ENCODE measurements around the gene FRAS1.
"Not testable (repeated sequence)": the region's sequence is repeated elsewhere in the genome, so short reads cannot be mapped to it uniquely, and the experiment has no call there.

The FRAS1 gene

DNA sequence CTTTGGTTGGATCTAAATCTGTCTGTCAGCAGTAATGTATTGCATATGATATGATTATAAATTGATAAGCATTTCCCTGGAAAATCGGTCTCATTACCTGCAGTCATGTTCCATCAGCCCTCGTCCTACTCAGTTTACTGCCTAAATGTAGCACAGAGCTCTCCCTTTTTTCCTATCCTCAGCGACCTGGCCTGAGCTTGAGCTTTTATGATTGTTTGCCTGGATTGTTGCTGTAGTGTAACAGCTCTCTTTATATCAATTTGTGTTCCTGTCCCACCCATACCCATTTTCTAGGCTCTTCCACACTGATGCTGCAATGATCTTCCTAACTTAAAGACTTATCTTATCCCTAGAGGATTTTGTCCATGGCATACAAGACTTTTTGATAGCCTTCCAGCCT is 95.7 kb downstream of the FRAS1 start:
- no peak overlapping the region for H3K4me3 ChIP-seq
- no peak overlapping the region for H3K27ac ChIP-seq

DNA sequence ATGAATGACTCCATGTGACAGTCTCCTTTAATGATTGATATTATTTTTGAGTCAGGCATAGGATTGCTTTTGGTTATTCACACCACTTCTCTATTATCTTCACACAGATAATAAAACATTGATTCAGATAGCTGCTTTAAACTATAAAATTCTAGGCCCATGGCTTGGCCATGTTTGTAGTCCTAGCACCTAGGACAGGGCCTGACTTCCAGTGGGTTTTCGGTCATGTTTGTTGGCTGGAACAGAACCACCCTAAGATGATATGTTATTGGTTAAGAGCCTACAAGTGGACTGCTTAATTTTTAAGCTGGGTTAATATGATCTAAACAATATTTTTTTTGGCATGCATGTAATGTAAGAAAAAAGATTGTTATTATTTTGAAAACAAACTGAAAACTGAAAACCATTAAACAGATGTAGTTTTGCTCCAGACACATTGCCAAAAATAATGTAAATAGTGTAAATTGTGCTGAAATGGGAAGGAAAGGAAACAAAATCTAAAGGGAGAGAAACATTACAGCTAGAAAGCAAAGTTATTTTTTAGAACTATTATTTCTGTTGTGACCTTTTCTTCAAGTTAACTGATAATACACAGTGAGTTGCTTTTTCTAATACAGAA is 98.0 kb downstream of the FRAS1 start:
- no peak overlapping the region for H3K27ac ChIP-seq
- H3K4me3 ChIP-seq = no peak overlapping the region

DNA sequence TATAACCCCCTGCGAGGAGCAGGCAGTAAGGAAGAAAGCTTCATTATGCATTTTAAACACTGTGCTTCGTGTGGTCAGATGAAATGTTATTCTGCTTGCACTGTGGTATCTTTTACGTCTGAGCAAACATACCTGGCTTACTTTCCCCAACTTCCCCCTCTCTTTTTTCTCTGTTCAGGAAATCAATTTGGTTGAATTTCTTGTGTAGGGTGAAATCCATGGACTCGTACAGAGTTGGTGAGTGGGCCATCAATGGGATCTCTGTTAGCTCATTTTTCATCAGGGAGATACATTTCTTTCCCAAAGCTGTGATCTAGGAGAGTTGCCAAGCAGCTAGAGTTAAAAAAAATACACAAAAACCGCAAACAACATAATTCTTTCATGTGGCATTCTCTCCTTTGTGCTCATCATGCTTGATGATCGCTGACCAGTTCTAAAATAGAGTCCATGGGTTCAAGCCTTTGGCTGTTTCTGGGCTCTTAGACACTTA is 98.5 kb downstream of the FRAS1 start:
- Histone ChIP-seq H3K27ac (no peak overlapping the region), H3K4me3 (no peak overlapping the region)

DNA sequence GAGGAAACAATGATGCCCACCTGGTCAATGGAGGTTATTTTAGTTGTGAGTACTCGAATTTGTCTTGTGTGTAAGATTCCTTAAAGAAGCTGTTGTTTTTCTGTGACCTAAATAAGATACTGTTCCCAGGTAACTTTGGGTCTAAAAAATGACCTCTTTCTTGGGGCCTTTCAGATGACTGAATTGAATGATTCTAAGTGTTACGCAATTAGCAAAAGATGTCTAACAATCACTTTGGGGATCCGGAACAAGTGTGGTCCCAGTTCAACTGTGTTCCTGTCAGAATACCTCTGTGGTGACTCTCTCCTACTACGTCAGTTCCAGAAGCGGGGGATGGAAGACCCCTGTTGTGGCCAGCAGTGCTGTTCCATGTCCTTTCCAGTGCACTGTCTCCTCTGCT is 99.4 kb downstream of the FRAS1 start:
- no peak overlapping the region for H3K27ac ChIP-seq

DNA sequence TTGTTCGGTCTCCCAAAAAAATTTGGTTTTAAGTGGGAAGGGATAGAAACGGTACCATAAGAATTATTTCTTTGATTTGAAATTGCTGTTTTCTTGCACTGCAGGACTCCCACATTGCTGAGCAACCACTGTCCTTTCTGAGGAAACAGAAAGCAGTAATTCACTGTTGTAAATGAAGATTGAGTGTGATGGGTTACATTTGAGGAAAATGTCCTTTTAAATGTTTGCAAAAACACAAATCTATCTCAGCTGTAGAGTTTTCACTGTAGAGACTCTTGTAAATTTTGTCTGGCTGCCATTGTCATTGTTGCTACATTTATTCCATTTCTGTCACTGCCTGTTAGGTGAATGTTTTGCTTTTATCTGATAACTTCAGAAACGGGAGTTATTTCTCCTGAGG is 105.2 kb downstream of the FRAS1 start:
- Histone ChIP-seq H3K4me3 (no peak overlapping the region), H3K27ac (no peak overlapping the region)

More for the DNA sequence above, 99.4 kb downstream of the FRAS1 start:
- H3K4me3 ChIP-seq = no peak overlapping the region

DNA sequence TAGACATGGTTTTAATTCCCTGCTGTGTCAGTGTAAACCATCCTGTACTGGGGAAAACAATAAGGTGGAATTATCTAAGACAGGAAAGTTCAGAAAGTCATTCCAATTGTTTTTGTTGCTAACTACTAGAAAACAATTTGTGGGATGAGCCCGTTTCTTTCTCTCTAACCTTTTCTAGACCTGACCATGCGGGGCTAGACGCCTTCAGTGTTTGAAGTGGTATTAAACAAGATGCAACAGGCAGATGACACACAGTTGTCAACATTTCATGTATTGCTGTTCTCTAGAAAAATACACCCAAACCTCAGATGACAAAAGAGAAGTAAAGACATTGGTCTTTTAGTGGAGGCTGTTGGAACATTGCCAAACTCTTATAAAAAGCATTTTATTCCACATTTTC is 105.7 kb downstream of the FRAS1 start:
- H3K27ac ChIP-seq = no peak overlapping the region
- H3K4me3 ChIP-seq = no peak overlapping the region

DNA sequence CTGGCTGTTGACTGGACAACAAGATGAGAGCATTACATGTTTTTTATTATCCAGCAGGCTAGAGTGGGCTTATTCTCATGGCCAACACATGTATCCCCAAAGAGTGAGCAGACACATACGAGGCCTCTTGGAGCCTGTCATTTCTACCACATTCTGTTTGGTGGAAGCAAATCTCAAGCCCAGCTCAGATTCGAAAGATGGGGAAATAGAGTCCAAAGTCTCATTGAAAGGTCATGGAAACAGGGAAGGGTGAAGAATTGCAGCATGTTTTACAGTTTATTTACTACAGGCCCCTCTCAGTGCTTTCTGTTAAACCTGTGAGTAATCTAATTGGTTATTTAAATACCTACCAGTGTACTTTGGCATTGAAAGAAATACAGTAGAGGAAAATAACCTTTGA is 108.6 kb downstream of the FRAS1 start:
- Histone ChIP-seq H3K4me3 (no peak overlapping the region), H3K27ac (no peak overlapping the region)

DNA sequence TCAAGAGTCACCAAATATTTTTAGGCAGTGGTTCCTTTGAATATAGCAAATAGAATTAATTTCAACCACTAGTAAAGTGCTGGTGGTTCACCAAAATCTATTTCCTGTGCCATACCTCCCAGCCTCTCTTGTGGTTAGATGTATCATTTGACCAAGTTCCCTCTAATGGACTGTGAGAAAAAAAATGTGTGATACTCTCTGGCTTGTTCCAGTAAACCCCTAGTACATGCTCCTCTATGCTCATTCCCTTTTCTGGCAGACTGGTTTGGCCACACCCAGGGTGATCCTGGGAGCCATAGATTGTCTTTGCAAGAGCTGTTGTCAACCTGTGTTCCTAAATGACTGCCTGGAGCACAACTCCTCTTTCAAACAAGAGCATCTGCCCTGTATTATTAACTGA is 109.5 kb downstream of the FRAS1 start:
- Histone ChIP-seq H3K4me3 (no peak overlapping the region), H3K27ac (no peak overlapping the region)

DNA sequence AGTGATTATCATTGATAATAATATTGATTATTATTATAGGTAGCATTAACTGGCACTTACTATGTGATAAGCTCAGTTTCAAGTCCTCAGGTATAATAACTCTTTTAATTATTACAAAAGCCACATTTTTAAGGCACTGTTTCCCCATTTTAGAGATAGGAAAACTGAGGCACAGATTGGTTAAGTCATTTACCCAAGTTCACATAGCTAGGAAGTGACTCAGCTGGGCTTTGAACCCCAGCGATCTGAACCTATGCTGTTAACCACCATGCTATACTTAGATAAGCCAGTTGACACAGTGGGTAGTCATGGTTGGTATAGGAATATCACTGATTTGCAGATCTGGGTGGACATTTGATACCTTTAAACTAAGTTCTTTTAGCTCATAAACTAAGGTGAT is 110.4 kb downstream of the FRAS1 start:
- Histone ChIP-seq H3K4me3 (no peak overlapping the region), H3K27ac (no peak overlapping the region)

DNA sequence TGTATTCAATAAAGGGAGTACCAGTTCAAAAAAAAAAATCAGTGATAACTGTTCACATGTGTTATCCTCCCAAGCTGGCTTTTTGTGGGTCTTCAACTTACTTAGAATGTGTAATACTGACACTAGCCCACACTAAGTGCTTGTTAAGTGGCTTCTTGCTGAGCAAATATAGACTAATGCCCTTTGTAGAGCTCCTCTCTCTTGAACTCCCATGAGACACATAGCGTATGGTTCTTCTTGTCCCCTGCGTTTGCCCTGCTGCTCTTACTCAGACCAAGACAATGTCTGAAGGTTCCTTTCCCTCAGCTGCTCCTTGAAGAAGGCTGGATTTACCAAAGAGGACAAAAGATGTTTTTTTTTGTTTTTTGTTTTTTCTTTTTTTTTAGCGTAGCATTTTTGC is 110.9 kb downstream of the FRAS1 start:
- no peak overlapping the region for H3K27ac ChIP-seq
- H3K4me3 ChIP-seq = no peak overlapping the region

DNA sequence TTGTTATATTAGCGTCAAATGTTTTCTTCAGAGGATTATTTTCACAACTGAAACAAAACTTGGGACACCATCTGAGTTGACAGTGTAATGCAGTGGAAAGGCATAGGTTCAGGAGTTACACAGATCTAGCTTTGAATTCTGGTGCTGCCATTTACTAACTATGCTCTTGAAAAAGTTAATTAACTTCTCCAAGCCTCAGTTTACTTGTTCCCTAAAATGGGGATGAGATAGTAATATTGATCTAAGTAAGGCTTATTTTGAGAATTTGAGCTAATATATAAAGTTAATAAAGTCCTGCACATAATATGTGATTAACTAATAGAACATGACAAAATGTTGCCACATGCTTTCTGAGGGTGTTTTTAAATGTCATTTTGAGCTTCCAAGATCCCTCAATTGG is 112.6 kb downstream of the FRAS1 start:
- no peak overlapping the region for H3K27ac ChIP-seq
- H3K4me3 ChIP-seq = no peak overlapping the region

DNA sequence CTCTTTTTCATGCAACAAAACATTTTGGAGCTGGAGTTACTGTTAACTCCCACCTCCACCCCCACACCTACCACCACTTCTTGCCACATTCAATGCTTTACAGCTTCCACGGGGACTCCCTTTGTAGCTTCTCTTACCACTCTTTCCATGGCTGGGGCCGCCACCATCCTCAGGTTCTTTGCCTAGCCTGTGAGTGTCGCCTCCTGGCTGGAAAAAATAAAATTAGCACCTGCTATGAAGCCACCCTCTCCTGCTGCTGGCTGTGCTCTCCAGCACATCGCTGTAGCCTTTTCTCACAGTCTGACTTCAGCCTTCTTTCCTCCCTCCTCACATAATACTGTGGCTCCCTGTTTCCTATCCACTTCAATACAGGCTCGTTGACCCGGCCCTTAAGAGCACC is 114.4 kb downstream of the FRAS1 start:
- Histone ChIP-seq H3K27ac (no peak overlapping the region), H3K4me3 (no peak overlapping the region)

DNA sequence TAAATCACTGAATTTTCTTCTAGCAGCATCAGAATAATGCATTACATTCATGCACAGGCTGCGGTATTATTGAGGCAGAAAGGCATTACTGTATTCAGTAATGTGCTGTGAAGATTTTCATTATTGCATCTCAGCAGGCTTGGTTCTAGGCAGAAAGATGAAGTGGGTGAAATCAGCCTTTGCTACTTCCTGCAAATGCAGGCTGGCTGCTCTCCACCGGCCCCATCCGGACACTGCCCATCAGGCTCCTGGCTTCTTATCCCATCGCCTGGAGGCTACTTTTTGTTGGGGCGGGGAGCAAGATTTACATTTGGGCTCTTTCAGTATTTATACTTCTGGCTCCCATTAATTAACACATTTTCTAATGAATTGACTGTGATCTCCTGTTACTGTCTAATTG is 117.8 kb downstream of the FRAS1 start:
- H3K27ac ChIP-seq = no peak overlapping the region
- no peak overlapping the region for H3K4me3 ChIP-seq

DNA sequence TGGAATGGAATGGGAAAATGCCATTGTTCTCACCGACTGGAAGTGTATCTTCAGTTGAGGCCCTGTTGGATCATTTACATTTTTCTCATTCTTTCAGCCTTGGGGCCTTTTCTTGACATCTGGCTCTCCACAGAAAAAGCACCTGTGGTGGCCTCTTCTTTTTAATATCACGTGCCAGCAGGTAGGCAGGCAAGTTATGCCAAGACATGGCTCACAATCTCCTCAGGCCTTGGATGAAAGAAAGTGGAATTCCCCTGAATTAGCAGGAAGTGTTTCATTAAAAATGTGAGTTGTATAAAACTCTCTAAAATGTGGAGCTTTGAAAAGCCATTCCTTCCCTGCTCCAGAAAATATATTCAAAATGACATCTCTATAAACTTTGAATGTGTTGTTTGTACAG is 122.1 kb downstream of the FRAS1 start:
- H3K27ac ChIP-seq = no peak overlapping the region
- H3K4me3 ChIP-seq = no peak overlapping the region

DNA sequence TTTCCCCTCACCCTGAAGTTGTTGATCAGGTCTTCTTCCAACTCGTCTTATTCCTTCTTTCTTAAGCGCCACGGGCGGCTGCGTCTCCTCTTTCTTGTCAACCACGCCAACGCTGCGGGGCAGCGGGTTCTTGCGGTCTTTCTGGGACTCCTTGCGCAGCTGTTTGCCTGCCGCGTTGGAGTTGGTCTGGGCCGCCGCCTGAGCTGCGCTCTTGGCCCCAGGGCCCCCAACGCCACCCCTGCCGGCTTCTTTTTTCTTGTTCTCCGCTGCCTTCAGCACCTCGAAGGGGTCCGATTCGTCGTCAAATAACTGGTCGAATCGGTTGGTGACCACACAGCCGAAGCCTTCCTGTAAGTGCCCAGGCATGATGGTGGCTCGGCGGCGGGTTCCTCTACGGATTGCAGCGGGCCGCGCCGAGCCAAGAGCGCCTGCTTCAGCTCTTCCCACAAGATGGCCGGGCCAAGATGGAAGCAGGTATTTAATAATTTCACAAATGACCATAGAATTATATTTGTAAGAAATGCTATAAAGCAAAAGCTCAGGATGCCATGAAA is 124.6 kb downstream of the FRAS1 start:
- not testable (repeated sequence) for H3K4me3 ChIP-seq

DNA sequence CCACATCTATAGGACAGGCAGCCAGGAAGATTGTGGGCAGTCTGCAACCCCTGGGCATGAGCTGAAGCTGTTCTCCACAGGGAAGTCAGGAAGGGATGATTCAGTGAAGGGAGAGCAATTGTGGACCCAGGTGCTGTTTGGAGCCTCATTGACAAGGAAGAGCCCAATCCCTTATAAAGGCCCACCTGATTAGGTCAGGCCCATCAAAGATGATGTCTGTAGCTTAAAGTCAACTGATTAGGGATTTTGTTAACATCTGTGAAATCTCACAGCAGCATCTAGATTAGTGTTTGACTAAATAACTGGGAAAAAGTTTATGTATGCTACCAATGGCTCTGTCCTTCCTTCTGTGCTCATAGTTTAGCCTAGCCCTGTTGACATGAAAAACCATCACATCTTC is 127.5 kb downstream of the FRAS1 start:
- no peak overlapping the region for H3K27ac ChIP-seq
- H3K4me3 ChIP-seq = no peak overlapping the region

More for the DNA sequence above, 124.6 kb downstream of the FRAS1 start:
- not testable (repeated sequence) for H3K27ac ChIP-seq

DNA sequence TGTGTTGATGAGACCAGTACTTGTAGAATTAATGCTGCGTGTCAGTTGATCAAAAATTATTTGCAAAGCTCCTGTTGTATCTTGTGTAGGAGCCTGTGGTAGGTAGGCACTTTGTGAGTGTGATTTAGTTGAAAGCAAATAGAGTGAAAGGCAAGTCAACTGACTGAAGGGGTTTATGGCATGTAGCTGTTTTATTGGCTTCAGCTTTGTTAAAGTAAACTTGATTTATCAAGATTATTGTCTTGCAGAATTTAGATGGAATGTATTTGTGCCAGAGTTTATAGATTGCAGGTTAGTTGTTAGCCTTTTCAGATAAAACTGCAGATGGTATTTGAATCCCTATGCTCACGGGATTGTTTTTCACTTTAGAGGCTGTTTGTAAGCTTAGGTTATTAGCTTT is 128.0 kb downstream of the FRAS1 start:
- no peak overlapping the region for H3K4me3 ChIP-seq
- H3K27ac ChIP-seq = no peak overlapping the region

DNA sequence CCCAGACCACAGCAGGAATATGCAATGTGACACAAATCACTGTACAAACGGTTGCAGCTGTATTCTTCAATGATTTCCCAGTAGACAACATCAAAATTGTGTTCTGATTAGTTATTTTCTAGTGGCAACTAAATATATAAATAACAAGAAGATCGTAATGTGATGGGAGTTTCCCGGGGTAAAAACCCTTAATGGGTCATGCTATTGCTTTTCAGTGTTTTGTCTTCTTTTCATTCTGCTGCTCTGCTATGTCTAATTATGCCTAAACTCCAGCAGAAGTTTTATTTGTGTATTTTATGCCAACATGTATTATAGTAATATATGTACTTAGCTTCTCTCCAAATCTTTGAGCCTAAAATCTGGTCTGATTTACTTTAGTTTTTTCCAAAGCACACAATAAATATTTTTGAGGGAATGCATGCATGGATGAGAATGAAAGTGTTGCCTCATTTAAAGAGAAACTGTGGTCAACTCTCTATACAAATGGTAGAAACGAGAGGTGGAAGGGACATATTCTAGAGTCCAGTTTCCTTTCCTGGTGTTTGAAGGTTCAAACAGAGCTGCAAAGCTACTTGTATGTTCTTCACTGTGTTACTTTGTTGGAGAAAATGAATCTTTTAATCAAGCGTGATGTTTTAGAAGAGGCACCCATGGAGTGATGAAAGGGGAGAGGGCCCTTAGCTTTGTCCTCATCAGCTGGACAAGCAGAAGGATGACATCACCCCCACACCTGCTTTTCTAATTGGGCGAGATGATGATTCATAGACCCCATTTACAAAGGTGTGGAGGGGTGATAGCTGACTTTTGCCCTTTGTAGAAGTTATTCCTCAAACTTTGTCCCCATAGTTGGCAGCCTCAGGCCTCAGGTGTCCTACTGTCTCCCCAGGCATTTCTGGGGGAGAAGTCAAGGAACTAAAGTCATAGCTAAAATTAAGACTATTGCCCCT is 129.7 kb downstream of the FRAS1 start:
- Histone ChIP-seq H3K4me3 (no peak overlapping the region), H3K27ac (no peak overlapping the region)

DNA sequence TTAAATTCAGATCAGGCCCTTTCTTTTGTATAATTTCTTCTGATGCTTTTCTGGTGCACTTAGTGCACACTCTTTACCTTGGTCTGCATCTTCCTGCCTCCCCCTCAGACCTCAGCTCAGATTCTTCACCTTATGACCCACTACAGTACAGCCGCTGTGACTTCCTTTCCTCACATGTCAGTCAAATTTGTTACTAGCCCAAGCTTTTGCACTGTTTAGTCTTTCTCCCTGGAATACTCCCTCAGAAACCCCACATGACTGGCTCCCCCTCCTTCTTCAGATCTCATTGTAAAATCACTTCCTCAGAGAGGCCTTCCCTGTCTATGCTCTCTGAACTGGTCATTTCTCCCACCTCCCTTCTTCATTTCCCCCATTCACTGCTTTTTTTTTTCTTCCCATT is 132.9 kb downstream of the FRAS1 start:
- H3K4me3 ChIP-seq = no peak overlapping the region

DNA sequence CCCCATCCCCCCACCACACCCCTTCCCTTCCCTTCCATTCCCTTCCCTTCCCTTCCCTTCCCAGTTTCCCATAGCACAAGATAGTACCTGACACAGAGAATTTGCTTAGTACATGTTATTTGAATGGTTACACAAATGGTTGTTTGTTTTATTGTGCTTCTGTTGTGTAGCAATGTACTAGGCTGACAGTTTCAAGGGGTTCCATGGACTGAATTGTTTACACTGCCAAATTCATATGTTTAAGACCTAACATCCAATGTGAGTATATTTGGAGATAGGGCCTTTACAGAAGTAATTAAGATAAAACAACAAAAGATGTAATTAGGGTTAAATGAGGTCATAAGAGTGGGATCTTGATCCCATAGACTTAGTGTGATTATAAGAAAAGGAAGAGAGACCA is 133.5 kb downstream of the FRAS1 start:
- Histone ChIP-seq H3K27ac (no peak overlapping the region), H3K4me3 (no peak overlapping the region)

More for the DNA sequence above, 132.9 kb downstream of the FRAS1 start:
- no peak overlapping the region for H3K27ac ChIP-seq

DNA sequence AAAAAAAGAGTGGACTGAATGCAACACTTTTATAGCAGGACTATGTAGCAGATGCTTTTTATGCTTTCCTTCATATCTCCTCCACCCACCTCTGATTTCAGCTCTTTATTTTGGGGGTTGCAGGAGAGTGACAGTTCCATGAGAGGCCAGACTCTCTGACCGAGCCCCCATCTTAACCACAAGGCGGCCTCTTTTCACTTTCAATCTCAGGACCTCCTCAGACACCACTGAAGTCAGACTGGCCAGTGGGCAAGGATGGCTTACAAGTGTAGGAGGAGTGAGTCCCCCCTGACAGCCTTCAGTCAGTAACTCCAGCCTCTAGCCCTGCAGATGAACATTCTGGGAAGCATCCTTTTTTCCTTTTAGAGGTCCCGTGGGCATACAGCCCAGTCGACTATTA is 140.8 kb downstream of the FRAS1 start:
- H3K4me3 ChIP-seq = no peak overlapping the region
- H3K27ac ChIP-seq = no peak overlapping the region
